Omental fat pad (tissue), 4 donors: ENCODE results near the gene PRKAG3. TPM values are rescaled to one million over a fixed set of nuclear protein-coding genes. Genes with fewer than 3 reads are reported as not detected.

Source experiments
- ATAC-seq: fragments of 150-250 bp; one replicate; pipeline ENCODE4 v1.9.1; 2016; ENCODE audit warnings: mild to moderate bottlenecking, moderate library complexity; ENCODE audit not compliant: low FRiP score
- DNase-seq: peaks from one replicate; pipeline ENCODE4 v3.0.0-alpha.2; 2019; ENCODE audit warnings: low spot score
- total RNA-seq, 4 donors: library from RNA; depleted of rRNA; stranded (reverse); fragments of >200 nt; gene quantifications; one replicate each; pipeline ENCODE4 v1.1.0, GENCODE V29; 2016
- TF ChIP-seq, protein P1 (sequence below), 3 donors: fragments of 450-650 bp; IDR thresholded peaks; one replicate each; pipeline ENCODE4 v1.5.1; 2016 to 2017; ENCODE audit warnings: antibody characterized with exemption in 3 of 3, mild to moderate bottlenecking in 3 of 3, moderate library complexity in 2 of 3

Gene PRKAG3
- total RNA-seq, 4 donors from 2014 or later, result not detected

DNA sequence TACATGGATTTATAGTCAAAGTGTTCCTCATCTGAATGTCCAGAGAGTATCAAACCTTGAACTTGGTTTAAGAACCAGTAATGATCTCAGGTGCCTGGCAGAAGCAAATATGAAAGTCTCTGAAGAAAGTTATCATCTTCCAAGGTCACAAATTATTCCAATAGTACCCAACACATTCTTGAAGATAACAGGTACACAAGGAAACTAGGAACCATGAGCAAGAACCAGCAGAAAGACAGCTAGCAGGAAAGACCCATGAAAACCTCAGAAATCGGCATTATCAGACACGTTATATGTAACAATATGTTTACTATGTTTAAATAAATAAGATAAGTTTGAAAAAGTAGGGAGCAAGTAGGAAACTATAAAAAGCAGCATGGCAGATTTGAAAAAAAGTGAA, 5.9 kb upstream of the PRKAG3 start:
- DNase-seq (no peak), ATAC-seq (no peak)
- TF ChIP-seq, protein P1, sequence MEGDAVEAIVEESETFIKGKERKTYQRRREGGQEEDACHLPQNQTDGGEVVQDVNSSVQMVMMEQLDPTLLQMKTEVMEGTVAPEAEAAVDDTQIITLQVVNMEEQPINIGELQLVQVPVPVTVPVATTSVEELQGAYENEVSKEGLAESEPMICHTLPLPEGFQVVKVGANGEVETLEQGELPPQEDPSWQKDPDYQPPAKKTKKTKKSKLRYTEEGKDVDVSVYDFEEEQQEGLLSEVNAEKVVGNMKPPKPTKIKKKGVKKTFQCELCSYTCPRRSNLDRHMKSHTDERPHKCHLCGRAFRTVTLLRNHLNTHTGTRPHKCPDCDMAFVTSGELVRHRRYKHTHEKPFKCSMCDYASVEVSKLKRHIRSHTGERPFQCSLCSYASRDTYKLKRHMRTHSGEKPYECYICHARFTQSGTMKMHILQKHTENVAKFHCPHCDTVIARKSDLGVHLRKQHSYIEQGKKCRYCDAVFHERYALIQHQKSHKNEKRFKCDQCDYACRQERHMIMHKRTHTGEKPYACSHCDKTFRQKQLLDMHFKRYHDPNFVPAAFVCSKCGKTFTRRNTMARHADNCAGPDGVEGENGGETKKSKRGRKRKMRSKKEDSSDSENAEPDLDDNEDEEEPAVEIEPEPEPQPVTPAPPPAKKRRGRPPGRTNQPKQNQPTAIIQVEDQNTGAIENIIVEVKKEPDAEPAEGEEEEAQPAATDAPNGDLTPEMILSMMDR (IDR thresholded peaks at IDR 0.05), result no peak

DNA sequence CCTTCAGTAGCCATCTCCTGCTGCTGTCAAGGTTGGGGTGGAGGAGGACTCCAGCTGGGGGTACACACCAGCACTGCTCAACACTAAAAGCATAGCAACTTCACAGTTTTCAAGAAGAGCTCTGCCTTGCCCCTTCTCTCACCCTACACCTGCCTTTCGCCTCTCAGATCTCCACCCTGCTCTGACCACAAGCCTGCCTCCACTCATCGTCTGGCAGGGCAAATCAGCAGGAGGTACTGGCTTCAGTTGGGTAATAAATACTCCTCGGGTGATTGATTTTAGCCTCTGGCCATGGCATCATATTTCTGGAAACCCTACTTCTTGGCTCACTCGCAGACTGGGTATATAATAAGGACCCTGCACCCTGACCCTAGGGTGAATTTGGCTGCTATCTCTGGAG, 3.1 kb upstream of the PRKAG3 start:
- ATAC-seq, result no peak
- TF ChIP-seq, protein P1 (IDR thresholded peaks at IDR 0.05), result no peak
- DNase-seq, result no peak

DNA sequence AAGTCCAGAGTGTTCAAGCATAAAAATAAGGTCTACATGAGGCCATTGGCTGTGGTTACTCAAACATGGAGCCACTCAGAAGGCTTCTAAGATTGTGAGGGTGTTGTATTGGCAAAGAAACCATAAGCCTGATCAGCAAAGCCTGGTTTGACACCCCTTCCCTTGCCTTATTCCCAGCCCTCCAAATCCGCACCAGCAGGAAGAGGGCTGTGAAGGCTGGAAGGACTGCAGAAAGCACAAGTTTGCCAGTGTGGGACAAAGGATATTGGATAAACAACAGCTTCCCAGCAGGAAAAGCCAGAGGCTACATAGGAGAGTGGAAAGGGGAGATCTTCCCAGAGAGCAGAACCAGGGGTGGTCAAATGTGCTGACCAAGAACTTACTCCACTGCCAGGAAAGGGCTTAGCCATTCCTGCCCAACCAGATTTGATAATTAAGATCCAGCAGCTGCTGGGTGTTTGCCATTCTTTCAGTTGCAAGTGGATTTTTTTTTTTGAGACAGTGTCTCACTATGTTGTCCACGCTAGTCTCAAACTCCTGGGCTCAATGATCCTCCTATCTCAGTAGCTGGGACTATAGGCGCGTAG, 1.5 kb upstream of the PRKAG3 start:
- ATAC-seq (no peak), DNase-seq (no peak)
- TF ChIP-seq, protein P1 (IDR thresholded peaks at IDR 0.05), result no peak

DNA sequence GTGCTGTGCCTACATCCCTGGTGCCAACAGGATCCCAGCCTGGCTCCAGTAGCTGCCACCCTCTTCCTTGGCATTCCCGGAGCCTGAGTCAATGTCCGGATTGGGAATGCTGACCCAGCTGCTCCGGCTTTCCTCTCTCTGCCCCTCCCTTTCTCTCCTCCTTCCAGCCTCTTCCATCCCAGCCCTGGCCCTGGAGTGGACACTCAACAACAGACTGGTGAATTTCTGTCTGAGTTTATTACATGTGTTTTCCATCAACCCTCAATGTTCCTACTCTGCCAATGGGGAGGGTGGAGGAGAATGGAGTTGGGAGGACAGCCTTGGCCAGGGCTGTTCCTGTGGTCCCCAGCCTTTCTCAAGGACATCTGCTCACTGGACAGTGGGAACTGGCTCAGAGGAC, 917 bp upstream of the PRKAG3 start:
- DNase-seq, result no peak
- TF ChIP-seq, protein P1 (IDR thresholded peaks at IDR 0.05), result no peak
- ATAC-seq, result no peak

DNA sequence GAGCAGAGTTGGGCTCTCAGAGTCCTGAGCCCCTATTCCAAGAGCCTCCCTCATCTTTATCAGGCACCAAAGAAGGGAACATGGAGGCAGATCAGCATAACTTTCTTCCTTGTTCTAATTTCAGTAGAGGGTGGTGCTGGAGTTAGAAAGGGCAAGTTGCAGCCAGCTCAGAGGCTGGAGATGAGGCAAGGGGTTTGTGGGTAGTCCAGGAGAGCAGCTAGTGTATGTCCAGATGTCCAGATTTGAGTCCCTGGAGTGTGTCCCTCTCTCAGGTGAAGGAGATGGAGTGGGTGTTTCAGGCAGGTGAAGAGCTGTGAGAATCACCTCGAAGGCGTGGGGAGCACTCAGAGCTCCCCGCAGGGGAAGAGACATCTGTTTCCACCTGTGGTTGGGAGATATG, 478 bp upstream of the PRKAG3 start:
- TF ChIP-seq, protein P1 (IDR thresholded peaks at IDR 0.05), result no peak
- DNase-seq (no peak), ATAC-seq (no peak)

DNA sequence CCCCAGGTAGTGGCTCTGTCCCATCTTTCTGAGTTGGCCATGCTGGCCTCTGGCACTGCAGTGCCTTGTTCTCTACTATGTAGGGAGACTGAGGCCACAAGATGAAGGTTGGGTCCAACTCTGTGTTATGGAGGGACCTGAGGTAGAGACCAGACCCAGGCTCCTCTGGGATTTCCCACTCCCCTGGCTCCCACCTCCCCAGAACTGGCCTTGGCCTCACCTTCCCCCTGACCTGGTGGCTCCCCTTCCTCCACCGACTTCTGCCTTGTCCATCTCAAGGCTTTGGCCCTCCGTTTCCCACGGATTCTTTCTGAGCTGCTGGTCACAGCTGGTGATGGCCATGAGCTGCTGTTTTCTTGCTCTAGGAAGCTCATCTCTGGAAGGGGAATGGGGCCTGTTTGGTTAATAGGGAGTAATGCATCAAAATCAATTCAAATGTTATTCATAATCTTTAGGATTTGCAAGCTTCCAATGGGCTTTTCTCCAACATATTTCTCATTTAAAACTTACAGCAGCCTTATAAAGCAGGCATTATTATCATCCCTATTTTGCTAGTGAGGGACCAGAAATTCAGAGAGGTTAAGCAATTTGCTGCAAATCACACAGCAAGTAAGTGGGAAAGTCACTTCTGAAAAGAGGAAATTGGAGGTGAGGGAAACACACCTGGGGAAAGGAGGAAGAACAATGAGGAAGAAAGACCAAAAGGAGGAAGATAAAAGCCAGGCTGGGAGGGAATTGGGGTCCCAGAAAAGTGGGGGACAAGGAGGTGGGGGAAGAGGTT, 887 bp downstream of the PRKAG3 start:
- DNase-seq, result no peak
- TF ChIP-seq, protein P1 (IDR thresholded peaks at IDR 0.05), result no peak
- no peak for ATAC-seq
